NCI-H146 treated with DMSO at 0.1 percent for 48 hours (cell line): ENCODE data around the gene PTPN14.

Experiments
- DNase-seq: peaks from one replicate; lab custom pipeline; 2025; ENCODE audit not compliant: unreplicated experiment; lab: John Stamatoyannopoulos, UW

PTPN14 gene

GRCh38 chr1:214569357-214570004, 18.1 kb upstream of the PTPN14 start:
- no peak for DNase-seq

GRCh38 chr1:214568328-214568727, 16.9 kb upstream of the PTPN14 start:
- no peak for DNase-seq

GRCh38 chr1:214567481-214567980, 16.1 kb upstream of the PTPN14 start:
- no peak for DNase-seq

GRCh38 chr1:214566158-214567104, 15.0 kb upstream of the PTPN14 start:
- DNase-seq: no peak

GRCh38 chr1:214565310-214565709, 13.9 kb upstream of the PTPN14 start:
- no peak for DNase-seq

- DNase-seq: no peak
Observed at GRCh38 chr1:214563881-214564280, 12.5 kb upstream of the PTPN14 start.

- no peak for DNase-seq
Observed at GRCh38 chr1:214557952-214558735, 6.7 kb upstream of the PTPN14 start.

GRCh38 chr1:214553142-214553710, 1.8 kb upstream of the PTPN14 start:
- no peak for DNase-seq

GRCh38 chr1:214552174-214552608, 789 bp upstream of the PTPN14 start:
- DNase-seq: no peak

GRCh38 chr1:214550857-214551435, 456 bp downstream of the PTPN14 start:
- DNase-seq: no peak

- DNase-seq: no peak
Observed at GRCh38 chr1:214550013-214550856, 1.2 kb downstream of the PTPN14 start.

- DNase-seq: no peak
Observed at GRCh38 chr1:214549604-214550003, 1.8 kb downstream of the PTPN14 start.

- no peak for DNase-seq
Observed at GRCh38 chr1:214548988-214549387, 2.4 kb downstream of the PTPN14 start.

GRCh38 chr1:214548271-214548670, 3.1 kb downstream of the PTPN14 start:
- DNase-seq: no peak

- no peak for DNase-seq
Observed at GRCh38 chr1:214547747-214548146, 3.7 kb downstream of the PTPN14 start.

- DNase-seq: no peak
Observed at GRCh38 chr1:214546886-214547641, 4.3 kb downstream of the PTPN14 start.

GRCh38 chr1:214546084-214546483, 5.3 kb downstream of the PTPN14 start:
- no peak for DNase-seq

- no peak for DNase-seq
Observed at GRCh38 chr1:214545293-214545692, 6.1 kb downstream of the PTPN14 start.

GRCh38 chr1:214544791-214545190, 6.6 kb downstream of the PTPN14 start:
- DNase-seq: no peak
